ENCODE data around the gene SCNN1G.

DNA sequence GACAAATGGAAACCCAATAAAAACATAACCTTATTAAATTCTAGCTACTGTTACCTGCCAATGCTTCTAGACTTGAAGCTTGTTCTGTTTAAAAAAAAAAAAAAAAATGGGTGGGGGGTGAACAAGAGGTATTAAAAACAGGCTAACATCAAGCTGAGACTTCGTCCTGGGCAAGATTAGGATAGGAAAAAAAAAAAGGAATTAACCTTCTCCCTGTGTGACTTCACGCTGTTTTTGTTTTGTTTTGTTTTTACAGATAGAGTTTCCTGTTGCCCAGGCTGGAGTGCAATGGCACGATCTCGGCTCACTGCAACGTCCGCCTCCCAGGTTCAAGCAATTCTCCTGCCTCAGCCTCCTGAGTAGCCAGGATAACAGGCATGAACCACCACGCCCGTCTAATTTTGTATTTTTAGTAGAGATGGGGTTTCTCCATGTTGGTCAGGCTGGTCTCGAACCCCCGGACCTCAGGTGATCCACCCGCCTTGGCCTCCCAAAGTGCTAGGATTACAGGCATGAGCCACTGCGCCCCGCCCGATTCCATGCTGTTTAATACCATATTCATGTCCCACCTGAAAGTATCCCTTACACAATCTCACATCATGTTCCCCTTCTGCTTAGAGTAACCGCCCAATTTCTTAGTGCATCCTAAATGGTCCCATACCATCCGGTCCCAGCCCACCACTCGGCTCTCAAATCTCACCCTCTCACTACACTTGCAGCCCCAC, 35.5 kb upstream of the SCNN1G start:
- no peak for TF ChIP-seq POLR2A (IDR thresholded peaks at IDR 0.05)
- TF ChIP-seq, protein P1, sequence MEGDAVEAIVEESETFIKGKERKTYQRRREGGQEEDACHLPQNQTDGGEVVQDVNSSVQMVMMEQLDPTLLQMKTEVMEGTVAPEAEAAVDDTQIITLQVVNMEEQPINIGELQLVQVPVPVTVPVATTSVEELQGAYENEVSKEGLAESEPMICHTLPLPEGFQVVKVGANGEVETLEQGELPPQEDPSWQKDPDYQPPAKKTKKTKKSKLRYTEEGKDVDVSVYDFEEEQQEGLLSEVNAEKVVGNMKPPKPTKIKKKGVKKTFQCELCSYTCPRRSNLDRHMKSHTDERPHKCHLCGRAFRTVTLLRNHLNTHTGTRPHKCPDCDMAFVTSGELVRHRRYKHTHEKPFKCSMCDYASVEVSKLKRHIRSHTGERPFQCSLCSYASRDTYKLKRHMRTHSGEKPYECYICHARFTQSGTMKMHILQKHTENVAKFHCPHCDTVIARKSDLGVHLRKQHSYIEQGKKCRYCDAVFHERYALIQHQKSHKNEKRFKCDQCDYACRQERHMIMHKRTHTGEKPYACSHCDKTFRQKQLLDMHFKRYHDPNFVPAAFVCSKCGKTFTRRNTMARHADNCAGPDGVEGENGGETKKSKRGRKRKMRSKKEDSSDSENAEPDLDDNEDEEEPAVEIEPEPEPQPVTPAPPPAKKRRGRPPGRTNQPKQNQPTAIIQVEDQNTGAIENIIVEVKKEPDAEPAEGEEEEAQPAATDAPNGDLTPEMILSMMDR (IDR thresholded peaks at IDR 0.05), result no peak

Data from ovary (tissue), 3 donors.